Measurements from ENCODE around the gene RHBDD3. TPM values are rescaled to one million over a fixed set of nuclear protein-coding genes. Genes with fewer than 3 reads are reported as not detected.
A peak's percentile ranks its signal among the peaks of the same experiment; 100 is the strongest.

The RHBDD3 gene
- total and polyA plus RNA-seq, 2 of the 8 experiments (the other 6 are each of a cell fraction or from before 2014, with no cell fraction given): 72.1 to 117 TPM

DNA sequence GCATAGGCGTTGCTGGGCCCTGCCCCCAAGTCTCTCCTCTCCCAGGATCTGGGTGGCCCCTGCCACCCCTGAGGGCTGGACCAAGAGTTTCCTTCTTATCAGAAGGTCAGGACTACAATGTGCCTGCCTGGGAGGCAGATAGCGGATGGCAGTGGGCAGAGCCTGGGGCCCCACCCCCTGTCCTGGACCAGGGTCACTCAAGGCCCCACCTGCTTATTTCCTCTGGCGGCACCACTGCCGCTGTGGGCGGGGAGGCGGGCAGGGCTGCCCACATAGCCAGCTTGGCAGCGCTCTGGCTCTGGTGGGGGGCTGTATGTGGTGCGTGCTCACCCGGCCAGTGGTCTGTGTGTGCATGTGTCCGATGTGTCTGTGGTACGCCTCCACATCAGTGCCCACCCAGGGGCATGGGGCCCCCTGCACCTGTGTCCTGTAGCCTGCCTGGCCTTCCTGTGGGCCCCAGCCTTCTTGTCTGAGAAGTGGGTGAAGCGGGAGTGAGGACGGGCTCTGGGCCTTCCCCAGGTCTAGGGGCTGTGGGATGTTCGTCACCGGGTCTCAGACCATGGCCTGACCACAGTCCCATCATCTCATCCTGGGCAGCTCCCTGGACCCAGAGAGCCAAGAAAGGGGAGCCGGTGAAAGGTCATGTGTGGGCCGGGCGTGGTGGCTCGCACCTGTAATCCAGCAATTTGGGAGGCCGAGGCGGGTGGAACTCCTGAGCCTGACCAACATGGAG lies 41.7 kb upstream of the RHBDD3 start:
- H4K8ac ChIP-seq (ENCODE audit: extremely low read depth, insufficient read depth, low read length): no peak overlapping the region
- H3K23me2 ChIP-seq (ENCODE audit: low read depth, low read length): peaks cover 6% of the 10 kb centered on the region; the same call in 1 of the 2 replicates
- H3K4me1 ChIP-seq (replicated peaks in 1 of 4; ENCODE audit: control insufficient read depth in 3 of 4, insufficient read depth in 4 of 4, low read length in 3 of 4): peaks cover 0 to 18% (median 7%) of the 10 kb centered on the region in 4 experiments; a peak in 6 of 7 replicates
- peaks cover 6 to 15% of the 10 kb centered on the region in 2 experiments for H4K20me1 ChIP-seq (replicated peaks in 1 of 2; ENCODE audit: control insufficient read depth in 1 of 2, insufficient read depth in 2 of 2, low read length in 2 of 2)
- no peak overlapping the region for H2BK120ac ChIP-seq (replicated peaks; ENCODE audit: low read depth, low read length)
- H4K5ac ChIP-seq (ENCODE audit: insufficient read length, low read depth, low read length): no peak overlapping the region
- POLR2A ChIA-PET (ENCODE audit: partially characterized antibody): interaction anchor here (1.0 to 1.7 kb wide), 3 partner anchors 11 to 63 kb away, joined by 3 to 11 read pairs (median 5); no protein-coding TSS in a partner anchor
- no peak overlapping the region for H2BK12ac ChIP-seq (ENCODE audit: low read depth, low read length)
- H3K56ac ChIP-seq (replicated peaks; ENCODE audit: insufficient read length, low read depth, low read length): no peak overlapping the region
- no peaks in the 10 kb centered on the region for H3K79me1 ChIP-seq (ENCODE audit: low read depth, low read length)
- H3K4me2 ChIP-seq (ENCODE audit: insufficient read depth in 1 of 2, low read depth in 2 of 2, low read length in 2 of 2): no peak overlapping the region
- H3K4me3 ChIP-seq (ENCODE audit: extremely low read depth in 1 of 4, insufficient read depth in 2 of 4, low read depth in 3 of 4, low read length in 4 of 4): no peak overlapping the region
- H3K9ac ChIP-seq (replicated peaks in 1 of 4; ENCODE audit: extremely low read depth in 1 of 4, low read depth in 3 of 4, low read length in 3 of 4): no peak overlapping the region
- H2BK5ac ChIP-seq (ENCODE audit: low read depth, low read length): no peak overlapping the region
- H3K36me3 ChIP-seq (ENCODE audit: control insufficient read depth in 2 of 4, insufficient read depth in 4 of 4, low read length in 3 of 4): peaks cover 0 to 8% (median 0%) of the 10 kb centered on the region in 4 experiments; a peak in 1 of 8 replicates
- H3K9me3 ChIP-seq (ENCODE audit: insufficient read depth in 2 of 2, low read depth in 1 of 2, low read length in 1 of 2): peaks cover 3 to 7% of the 10 kb centered on the region in 2 experiments; a peak in 3 of 4 replicates
- no peak overlapping the region for H2BK15ac ChIP-seq (ENCODE audit: low read length)
- H3K79me2 ChIP-seq (ENCODE audit: control insufficient read depth in 1 of 2, insufficient read depth in 2 of 2, low read length in 2 of 2): no peaks in the 10 kb centered on the region
- no peak overlapping the region for H2AFZ ChIP-seq (ENCODE audit: low read length)
- TF ChIP-seq SIRT6 (IDR thresholded peaks at IDR 0.05; ENCODE audit: low read length) (no peak), JUN (IDR thresholded peaks at IDR 0.05; ENCODE audit: low read depth, low read length) (no peak), KDM4A (IDR thresholded peaks at IDR 0.05; ENCODE audit: low read depth, low read length, severe bottlenecking) (no peak), BRCA1 (IDR thresholded peaks at IDR 0.05; ENCODE audit: low read depth, low read length) (no peak), CREB1 (IDR thresholded peaks at IDR 0.05) (no peak), EZH2 (IDR thresholded peaks at IDR 0.05; ENCODE audit: low read depth, low read length, severe bottlenecking) (no peak)
- TF ChIP-seq, protein P1, sequence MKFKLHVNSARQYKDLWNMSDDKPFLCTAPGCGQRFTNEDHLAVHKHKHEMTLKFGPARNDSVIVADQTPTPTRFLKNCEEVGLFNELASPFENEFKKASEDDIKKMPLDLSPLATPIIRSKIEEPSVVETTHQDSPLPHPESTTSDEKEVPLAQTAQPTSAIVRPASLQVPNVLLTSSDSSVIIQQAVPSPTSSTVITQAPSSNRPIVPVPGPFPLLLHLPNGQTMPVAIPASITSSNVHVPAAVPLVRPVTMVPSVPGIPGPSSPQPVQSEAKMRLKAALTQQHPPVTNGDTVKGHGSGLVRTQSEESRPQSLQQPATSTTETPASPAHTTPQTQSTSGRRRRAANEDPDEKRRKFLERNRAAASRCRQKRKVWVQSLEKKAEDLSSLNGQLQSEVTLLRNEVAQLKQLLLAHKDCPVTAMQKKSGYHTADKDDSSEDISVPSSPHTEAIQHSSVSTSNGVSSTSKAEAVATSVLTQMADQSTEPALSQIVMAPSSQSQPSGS (IDR thresholded peaks at IDR 0.05; ENCODE audit: low read length): no peak
- H4K91ac ChIP-seq (replicated peaks; ENCODE audit: insufficient read length, low read length): no peak overlapping the region
- no peak overlapping the region for H2BK20ac ChIP-seq (ENCODE audit: low read length)
- CTCF ChIA-PET (ENCODE audit: partially characterized antibody): interaction anchor here (1.2 kb wide), 1 partner anchor 15 kb away, joined by 3 read pairs; no protein-coding TSS in a partner anchor
- H3K18ac ChIP-seq (ENCODE audit: extremely low read depth, low read length): no peak overlapping the region
- no peak overlapping the region for H3K14ac ChIP-seq (ENCODE audit: insufficient read length)
- FAIRE-seq (no peak), DNase-seq (ENCODE audit: low read depth in 1 of 2, low spot score in 2 of 2) (no peak)
- H3K4ac ChIP-seq (replicated peaks; ENCODE audit: insufficient read length, low read depth, low read length): no peak overlapping the region
- peaks cover 13 to 25% (median 17%) of the 10 kb centered on the region in 4 experiments for H3K27me3 ChIP-seq (replicated peaks in 1 of 4; ENCODE audit: control insufficient read depth in 3 of 4, extremely low read depth in 1 of 4, insufficient read depth in 3 of 4, low read length in 3 of 4)
- WGBS, 2 experiments (ENCODE audit: extremely low coverage in 1 of 2, insufficient coverage in 1 of 2, insufficient read length in 1 of 2, insufficient replicate concordance in 2 of 2, low coverage in 1 of 2, low lambda C conversion rate in 2 of 2, missing lambda C conversion rate in 1 of 2): 94% methylated on average over 21 of the region's 21 CpGs; no CpG with 5 or more reads in 1 of the 2 experiments
- no peak overlapping the region for H3K23ac ChIP-seq (ENCODE audit: insufficient read length)
- peak overlapping the region; percentile 75; the same call in 1 of the 2 replicates for H2AK5ac ChIP-seq (ENCODE audit: low read depth, low read length)
- H3K27ac ChIP-seq (ENCODE audit: low read depth, low read length): no peak overlapping the region
